OCI-LY3 (cell line): Measurements from ENCODE around the gene TMEM132C.
A peak's percentile ranks its signal among the peaks of the same experiment; 100 is the strongest.
"Not testable (repeated sequence)": the region's sequence is repeated elsewhere in the genome, so short reads cannot be mapped to it uniquely, and the experiment has no call there.

Experiments
- H2AFZ ChIP-seq: fragments of 200-600, 300-600 bp; shearing (Covaris generic); 2 replicates; pipeline ENCODE4 v1.6.0; 2014; ENCODE audit warnings: antibody characterized with exemption, low read depth, low read length
- H3K27ac ChIP-seq: fragments of 200-600, 300-600 bp; sonication (generic); 2 replicates; pipeline ENCODE4 v1.5.1; 2014; ENCODE audit warnings: mild to moderate bottlenecking, low read length, moderate library complexity, mixed read lengths
- H3K27me3 ChIP-seq: fragments of 200-600, 300-600 bp; sonication (generic); 2 replicates; pipeline ENCODE4 v1.6.1; 2014; ENCODE audit warnings: low read depth, low read length, mixed read lengths
- H3K36me3 ChIP-seq: fragments of 200-600, 300-600 bp; sonication (generic); replicated peaks from 2 replicates; pipeline ENCODE3; 2014; ENCODE audit warnings: low read depth, low read length, mixed read lengths
- H3K4me1 ChIP-seq: fragments of 300-600, 200-600 bp; sonication (generic); 2 replicates; pipeline ENCODE4 v1.6.1; 2014; ENCODE audit warnings: low read length, mixed read lengths
- H3K4me2 ChIP-seq: fragments of 200-600, 300-600 bp; sonication (generic); 2 replicates; pipeline ENCODE4 v1.6.1; 2014; ENCODE audit warnings: low read length, mixed read lengths
- H3K4me3 ChIP-seq: fragments of 300-600, 200-600 bp; sonication (generic); 2 replicates; pipeline ENCODE4 v1.5.1; 2014; ENCODE audit warnings: antibody characterized with exemption, mild to moderate bottlenecking, low read length, moderate library complexity
- H3K79me2 ChIP-seq: fragments of 300-600, 200-600 bp; shearing (Covaris generic); 2 replicates; pipeline ENCODE4 v1.6.1; 2014; ENCODE audit warnings: mild to moderate bottlenecking, low read length, mixed read lengths
- H3K9ac ChIP-seq: fragments of 300-600, 200-600 bp; shearing (Covaris generic); 2 replicates; pipeline ENCODE4 v1.6.0; 2014; ENCODE audit warnings: mild to moderate bottlenecking, low read length, moderate library complexity
- H3K9me3 ChIP-seq: fragments of 200-600, 300-600 bp; shearing (Covaris generic); 2 replicates; pipeline ENCODE4 v1.6.1; 2014; ENCODE audit warnings: low read length, mixed read lengths; ENCODE audit not compliant: insufficient read depth
- H4K20me1 ChIP-seq: fragments of 200-600, 300-600 bp; sonication (generic); 2 replicates; pipeline ENCODE4 v1.6.1; 2016; ENCODE audit warnings: low read length, mixed read lengths; ENCODE audit not compliant: insufficient read depth
- EZH2phosphoT487 ChIP-seq: fragments of 200-600 bp; shearing (Covaris generic); IDR thresholded peaks from 2 replicates; pipeline ENCODE4 v1.6.1; 2018; ENCODE audit warnings: antibody characterized with exemption, mixed run types, low read depth
- TF ChIP-seq, protein P1 (sequence below): fragments of 200-600, 300-600 bp; sonication (generic); IDR thresholded peaks from 2 replicates; pipeline ENCODE4 v1.5.1; 2014; ENCODE audit warnings: antibody characterized with exemption, low read length, low read depth

The TMEM132C gene

DNA sequence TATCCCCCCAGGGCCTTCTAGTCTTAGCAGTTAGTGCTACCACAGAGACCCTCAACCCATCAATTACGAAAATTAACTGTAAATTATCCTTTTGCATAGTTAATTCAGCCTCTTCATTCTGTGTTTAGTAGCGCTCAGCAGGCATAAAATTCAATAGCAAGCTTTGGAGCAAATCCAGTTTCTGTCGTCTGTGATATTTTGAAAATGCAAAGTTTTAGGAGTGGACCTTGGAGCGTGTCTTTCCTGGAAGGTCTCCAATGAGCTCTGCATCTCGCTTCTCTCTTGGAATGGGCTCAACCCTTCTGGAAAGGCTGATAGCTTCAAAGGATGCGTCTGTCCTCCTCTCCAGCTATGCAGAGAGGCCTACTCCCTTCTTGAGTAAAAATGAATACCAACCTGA, 333.9 kb downstream of the TMEM132C start:
- Histone ChIP-seq H3K27me3 (peaks cover 5% of the 10 kb centered on the region; the same call in 1 of the 2 replicates), H3K4me3 (no peak overlapping the region), H3K9me3 (no peaks in the 10 kb centered on the region), H2AFZ (no peak overlapping the region), H3K4me1 (peaks cover 48% of the 10 kb centered on the region), H3K36me3 (no peaks in the 10 kb centered on the region), H3K9ac (no peak overlapping the region), H4K20me1 (no peaks in the 10 kb centered on the region), H3K79me2 (no peaks in the 10 kb centered on the region), H3K4me2 (no peak overlapping the region), H3K27ac (no peak overlapping the region)
- TF ChIP-seq, protein P1, sequence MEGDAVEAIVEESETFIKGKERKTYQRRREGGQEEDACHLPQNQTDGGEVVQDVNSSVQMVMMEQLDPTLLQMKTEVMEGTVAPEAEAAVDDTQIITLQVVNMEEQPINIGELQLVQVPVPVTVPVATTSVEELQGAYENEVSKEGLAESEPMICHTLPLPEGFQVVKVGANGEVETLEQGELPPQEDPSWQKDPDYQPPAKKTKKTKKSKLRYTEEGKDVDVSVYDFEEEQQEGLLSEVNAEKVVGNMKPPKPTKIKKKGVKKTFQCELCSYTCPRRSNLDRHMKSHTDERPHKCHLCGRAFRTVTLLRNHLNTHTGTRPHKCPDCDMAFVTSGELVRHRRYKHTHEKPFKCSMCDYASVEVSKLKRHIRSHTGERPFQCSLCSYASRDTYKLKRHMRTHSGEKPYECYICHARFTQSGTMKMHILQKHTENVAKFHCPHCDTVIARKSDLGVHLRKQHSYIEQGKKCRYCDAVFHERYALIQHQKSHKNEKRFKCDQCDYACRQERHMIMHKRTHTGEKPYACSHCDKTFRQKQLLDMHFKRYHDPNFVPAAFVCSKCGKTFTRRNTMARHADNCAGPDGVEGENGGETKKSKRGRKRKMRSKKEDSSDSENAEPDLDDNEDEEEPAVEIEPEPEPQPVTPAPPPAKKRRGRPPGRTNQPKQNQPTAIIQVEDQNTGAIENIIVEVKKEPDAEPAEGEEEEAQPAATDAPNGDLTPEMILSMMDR, result no peak
- no peak for TF ChIP-seq EZH2phosphoT487

DNA sequence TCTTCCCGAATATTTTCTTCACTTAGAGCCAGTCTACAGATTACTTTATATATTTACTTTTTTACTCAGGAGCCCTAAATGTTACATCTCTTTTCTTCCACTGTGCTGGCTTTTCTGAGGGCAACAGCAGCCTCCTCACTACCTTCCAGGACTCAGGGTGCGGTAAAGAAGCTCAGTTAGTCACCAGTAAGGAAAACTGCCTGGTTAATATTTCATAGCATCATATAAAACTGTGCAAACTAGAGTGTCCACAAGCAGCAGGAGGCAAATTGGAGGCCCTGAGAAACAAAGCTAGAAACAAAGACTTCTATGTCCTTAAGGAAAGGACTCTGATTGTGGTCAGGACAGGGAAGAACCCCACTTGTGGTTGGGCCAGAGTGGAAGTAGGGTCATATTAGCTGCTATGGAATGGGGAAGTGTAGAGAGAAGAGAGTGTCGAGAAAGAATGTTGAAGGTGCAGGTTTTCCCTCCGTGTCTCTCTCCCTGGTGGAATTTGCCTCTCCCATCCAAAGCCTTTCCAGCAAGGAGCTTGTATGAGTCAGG, 336.7 kb downstream of the TMEM132C start:
- Histone ChIP-seq H3K4me1 (peaks cover 70% of the 10 kb centered on the region), H3K9ac (peak overlapping the region; percentile 22; the same call in 1 of the 2 replicates), H3K36me3 (no peaks in the 10 kb centered on the region), H3K79me2 (no peaks in the 10 kb centered on the region), H2AFZ (no peak overlapping the region; the same call in 1 of the 2 replicates), H3K9me3 (no peaks in the 10 kb centered on the region), H3K4me2 (peak overlapping the region; percentile 46), H3K27ac (0 out of 2 replicates have a peak overlapping the region, but pooled peaks have one; percentile 9), H3K4me3 (no peak overlapping the region), H3K27me3 (no peaks in the 10 kb centered on the region), H4K20me1 (no peaks in the 10 kb centered on the region)
- TF ChIP-seq, protein P1, result no peak
- no peak for TF ChIP-seq EZH2phosphoT487

DNA sequence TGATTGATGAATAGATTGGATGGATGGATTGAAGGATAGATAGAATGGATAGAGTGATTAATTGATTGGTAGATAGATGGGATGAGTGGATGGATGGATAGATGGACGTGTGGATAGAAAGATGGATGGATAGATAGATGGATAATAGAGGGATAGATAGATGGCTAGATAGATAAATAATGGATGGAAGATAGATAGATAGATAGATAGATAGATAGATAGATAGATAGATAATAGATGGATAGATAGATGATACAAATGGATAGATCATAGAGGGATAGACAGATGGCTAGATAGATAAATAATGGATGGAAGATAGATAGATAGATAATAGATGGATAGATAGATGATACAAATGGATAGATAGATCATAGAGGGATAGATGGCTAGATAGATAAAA, 337.2 kb downstream of the TMEM132C start:
- not testable (repeated sequence) for H3K36me3 ChIP-seq, H3K4me3 ChIP-seq, H2AFZ ChIP-seq, H3K9ac ChIP-seq, H3K79me2 ChIP-seq, H3K27ac ChIP-seq, H3K9me3 ChIP-seq, H4K20me1 ChIP-seq, H3K27me3 ChIP-seq
- Histone ChIP-seq H3K4me1 (peaks cover 67% of the 10 kb centered on the region), H3K4me2 (peak overlapping the region; percentile 46; the same call in 1 of the 2 replicates)

DNA sequence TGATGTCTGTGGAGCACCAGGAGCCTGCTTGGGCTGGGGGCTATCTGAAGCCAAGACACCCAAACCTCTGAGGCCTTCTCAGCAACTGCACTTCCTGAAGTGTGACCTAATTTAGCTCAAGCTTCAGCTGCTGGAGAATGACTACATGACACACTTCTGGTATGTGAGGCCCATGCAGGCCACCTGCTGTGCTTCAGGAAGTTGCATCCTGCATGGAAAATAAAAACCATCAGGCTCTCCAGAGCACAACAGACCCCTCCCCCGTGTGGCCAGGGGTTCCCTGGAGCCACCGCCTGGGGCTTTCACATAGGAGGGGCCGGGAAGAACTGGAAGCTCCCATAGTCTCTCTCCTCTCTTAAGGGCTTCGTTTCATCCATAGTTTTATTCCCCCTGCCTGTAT, 339.1 kb downstream of the TMEM132C start:
- Histone ChIP-seq H4K20me1 (no peaks in the 10 kb centered on the region), H3K27ac (peak overlapping the region; percentile 74), H2AFZ (no peak overlapping the region), H3K36me3 (no peaks in the 10 kb centered on the region), H3K4me1 (peaks cover 66% of the 10 kb centered on the region), H3K4me2 (peak overlapping the region; percentile 51), H3K79me2 (no peaks in the 10 kb centered on the region), H3K4me3 (no peak overlapping the region), H3K9me3 (no peaks in the 10 kb centered on the region), H3K27me3 (peaks cover 5% of the 10 kb centered on the region; the same call in 1 of the 2 replicates), H3K9ac (peak overlapping the region; percentile 42; the same call in 1 of the 2 replicates)
- TF ChIP-seq, protein P1, result no peak
- TF ChIP-seq EZH2phosphoT487, result no peak
